ENCODE results near the gene CGNL1.

CGNL1 gene

DNA sequence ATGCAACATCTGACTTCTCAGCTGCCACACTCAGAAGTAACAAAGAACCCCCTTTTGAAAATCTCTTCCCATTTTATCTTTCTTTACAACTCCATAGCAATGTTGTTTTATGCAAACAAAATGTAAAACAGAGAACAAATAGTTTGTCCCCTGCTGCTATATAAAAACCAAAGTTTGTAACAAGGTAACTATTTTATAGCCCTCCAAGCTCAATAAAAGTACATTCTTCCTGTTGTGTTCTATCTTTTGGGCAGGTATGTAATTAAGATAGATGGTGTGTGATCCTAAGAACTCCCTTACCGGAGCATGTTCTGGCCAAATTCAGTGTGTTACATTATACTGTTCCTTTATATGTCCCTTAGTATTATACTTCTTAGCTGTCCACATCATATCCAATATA is 12.6 kb upstream of the CGNL1 start:
- Histone ChIP-seq H3K4me1 (peaks cover 23% of the 10 kb centered on the region), H3K9me3 (no peaks in the 10 kb centered on the region; the same call in 1 of the 2 replicates), H3K4me3 (no peak overlapping the region), H3K27me3 (ENCODE audit: low read depth) (no peaks in the 10 kb centered on the region), H3K36me3 (replicated peaks) (no peaks in the 10 kb centered on the region)
- in situ Hi-C loops (cut with MboI; ENCODE audit: low sequenced_read_pairs) = no loop called here
- no peak for DNase-seq (ENCODE audit: low spot score in 2 of 2)

DNA sequence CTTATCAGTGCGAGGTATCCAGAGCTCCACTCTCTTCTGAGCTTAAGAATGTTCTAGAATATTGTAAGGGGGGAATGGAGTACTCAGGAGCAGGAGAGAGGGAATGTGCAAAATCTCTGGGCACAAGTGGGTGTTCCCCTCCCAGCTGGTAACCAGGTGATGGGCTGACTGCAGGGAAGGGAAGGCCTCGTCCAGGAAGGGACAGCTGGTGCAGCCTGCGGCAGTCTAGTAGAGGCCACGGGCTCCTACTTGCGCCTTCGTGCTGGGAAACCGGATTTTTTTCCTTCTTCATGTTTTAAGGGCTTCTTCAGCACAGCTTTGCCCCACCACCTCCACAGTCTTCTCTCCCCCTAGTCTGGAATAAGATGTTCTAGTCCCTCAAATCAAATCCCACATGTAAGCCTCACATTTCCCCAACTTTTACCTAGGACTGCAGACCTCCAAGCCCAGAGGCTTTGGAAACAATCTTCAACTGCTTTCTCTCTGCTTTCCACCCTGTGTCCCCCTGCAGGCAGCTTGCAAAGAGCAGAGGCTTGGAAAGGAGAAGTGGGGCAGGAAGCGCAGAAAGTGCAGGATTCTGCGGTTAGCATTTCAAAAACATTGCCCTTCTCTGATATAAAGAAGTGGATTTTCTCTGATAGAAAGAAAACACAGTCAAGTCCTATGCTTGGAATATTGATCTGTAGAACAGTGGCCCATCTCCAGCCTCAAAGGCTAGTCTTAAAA is 11.9 kb upstream of the CGNL1 start:
- H3K27me3 ChIP-seq (ENCODE audit: low read depth) = no peaks in the 10 kb centered on the region
- no peak overlapping the region for H3K4me3 ChIP-seq
- peaks cover 23% of the 10 kb centered on the region for H3K4me1 ChIP-seq
- in situ Hi-C loops (cut with MboI; ENCODE audit: low sequenced_read_pairs) = no loop called here
- H3K9me3 ChIP-seq = no peaks in the 10 kb centered on the region; the same call in 1 of the 2 replicates
- DNase-seq (ENCODE audit: low spot score in 2 of 2) = peak; percentile 60 to 66
- H3K36me3 ChIP-seq (replicated peaks) = no peaks in the 10 kb centered on the region

DNA sequence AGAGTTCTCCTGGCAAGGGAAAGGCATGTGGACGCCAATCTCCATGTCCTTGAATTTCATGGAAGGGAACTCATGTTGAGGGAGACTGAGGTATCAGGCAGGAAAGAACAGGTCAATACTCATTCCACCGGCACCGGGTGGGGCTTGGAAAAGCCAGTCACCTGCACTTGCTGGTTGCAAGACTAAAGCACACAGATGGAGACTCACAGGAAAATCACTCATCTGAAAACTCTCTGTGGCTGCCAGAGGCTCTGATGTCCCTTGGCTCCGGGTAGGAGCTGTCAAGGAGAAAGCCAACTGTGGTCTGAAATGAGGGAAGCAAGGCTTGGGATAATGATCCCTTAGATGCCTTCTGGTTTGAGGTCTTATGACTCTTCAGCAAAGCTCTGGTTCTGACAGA is 8.7 kb upstream of the CGNL1 start:
- Histone ChIP-seq H3K9me3 (no peaks in the 10 kb centered on the region; the same call in 1 of the 2 replicates), H3K4me1 (peaks cover 23% of the 10 kb centered on the region), H3K27me3 (ENCODE audit: low read depth) (no peaks in the 10 kb centered on the region), H3K4me3 (no peak overlapping the region), H3K36me3 (replicated peaks) (no peaks in the 10 kb centered on the region)
- in situ Hi-C loops (cut with MboI; ENCODE audit: low sequenced_read_pairs) = no loop called here
- no peak for DNase-seq (ENCODE audit: low spot score in 2 of 2)

DNA sequence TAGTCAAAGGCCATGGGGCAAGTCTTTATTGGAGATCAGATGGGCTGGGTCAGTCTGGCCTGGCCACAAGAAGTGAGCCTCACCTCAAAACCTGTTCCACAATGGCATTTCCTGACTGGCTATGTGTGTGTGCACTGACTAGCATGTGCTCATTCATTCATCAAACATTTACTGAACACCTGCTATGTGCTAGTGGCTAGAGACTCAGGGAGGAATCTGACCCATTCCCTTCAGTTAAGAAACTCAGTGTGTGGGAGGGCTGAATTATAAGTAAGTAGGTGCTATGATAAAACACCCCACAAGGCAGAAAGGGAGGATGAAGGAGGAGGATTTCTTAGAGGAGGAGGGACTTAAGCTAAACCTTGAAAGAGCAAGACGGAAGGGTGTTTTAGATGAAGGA is 5.4 kb upstream of the CGNL1 start:
- H3K27me3 ChIP-seq (ENCODE audit: low read depth) = no peaks in the 10 kb centered on the region
- H3K4me3 ChIP-seq = no peak overlapping the region
- no peaks in the 10 kb centered on the region for H3K36me3 ChIP-seq (replicated peaks)
- peaks cover 1% of the 10 kb centered on the region; the same call in 1 of the 2 replicates for H3K4me1 ChIP-seq
- in situ Hi-C loops (cut with MboI; ENCODE audit: low sequenced_read_pairs) = no loop called here
- no peak for DNase-seq (ENCODE audit: low spot score in 2 of 2)
- H3K9me3 ChIP-seq = no peaks in the 10 kb centered on the region; the same call in 1 of the 2 replicates

DNA sequence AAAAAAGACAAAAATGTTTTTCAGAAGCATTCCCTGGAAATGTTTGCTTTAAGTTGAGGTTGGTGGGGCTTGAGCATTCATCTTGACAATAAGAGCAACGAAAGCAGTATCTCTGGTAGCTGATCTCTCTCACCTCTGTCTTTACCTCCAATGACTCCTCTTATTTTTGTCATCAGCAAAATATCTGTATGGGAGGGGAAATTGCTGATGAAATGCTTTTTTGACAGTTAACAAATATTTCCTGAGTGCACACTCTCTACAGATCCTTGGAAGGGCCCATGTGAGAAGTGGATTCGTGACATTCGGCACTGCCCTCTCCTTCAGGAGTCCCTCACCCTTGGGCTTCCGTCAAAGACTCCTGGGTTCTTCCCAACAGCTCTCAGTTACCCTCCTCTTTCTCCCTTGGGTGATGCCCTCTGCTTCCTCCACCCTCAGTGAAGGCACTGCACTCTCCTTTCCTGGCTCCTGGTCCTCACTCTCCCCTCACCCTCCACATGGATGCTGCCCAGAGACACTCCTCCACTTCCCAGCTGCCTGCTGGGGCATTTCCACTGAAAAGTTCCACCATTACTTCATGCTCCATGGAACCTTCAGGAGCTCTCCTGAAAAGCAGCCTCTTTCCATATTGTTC is 2.9 kb upstream of the CGNL1 start:
- in situ Hi-C loops (cut with MboI; ENCODE audit: low sequenced_read_pairs) = no loop called here
- DNase-seq (ENCODE audit: low spot score in 2 of 2) = no peak
- Histone ChIP-seq H3K4me3 (no peak overlapping the region), H3K36me3 (replicated peaks) (no peaks in the 10 kb centered on the region), H3K9me3 (no peaks in the 10 kb centered on the region), H3K4me1 (peaks cover 10% of the 10 kb centered on the region), H3K27me3 (ENCODE audit: low read depth) (no peaks in the 10 kb centered on the region)

DNA sequence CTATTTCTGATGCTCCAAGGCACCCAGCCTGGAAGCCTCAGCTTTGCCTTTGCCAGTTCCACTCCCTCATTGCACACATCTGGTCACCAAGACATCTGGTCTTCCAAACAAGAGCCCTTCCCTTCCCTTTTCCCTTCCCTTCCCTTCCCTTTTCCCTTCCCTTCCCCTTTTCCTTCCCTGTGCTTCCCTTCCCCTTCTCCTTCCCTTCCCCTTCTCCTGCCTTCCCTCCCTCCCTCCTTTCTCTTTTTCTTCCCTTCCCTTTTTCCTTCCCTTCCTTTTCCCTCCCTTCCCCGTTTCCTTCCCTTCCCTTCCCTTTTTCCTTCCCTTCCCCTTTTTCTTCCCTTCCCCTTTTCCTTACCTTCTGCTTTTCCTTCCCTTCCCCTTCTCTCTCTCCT is 2.4 kb upstream of the CGNL1 start:
- Histone ChIP-seq H3K9me3 (no peaks in the 10 kb centered on the region), H3K27me3 (ENCODE audit: low read depth) (no peaks in the 10 kb centered on the region), H3K4me1 (peaks cover 10% of the 10 kb centered on the region), H3K36me3 (replicated peaks) (no peaks in the 10 kb centered on the region), H3K4me3 (no peak overlapping the region)
- in situ Hi-C loops (cut with MboI; ENCODE audit: low sequenced_read_pairs) = no loop called here
- DNase-seq (ENCODE audit: low spot score in 2 of 2) = no peak

DNA sequence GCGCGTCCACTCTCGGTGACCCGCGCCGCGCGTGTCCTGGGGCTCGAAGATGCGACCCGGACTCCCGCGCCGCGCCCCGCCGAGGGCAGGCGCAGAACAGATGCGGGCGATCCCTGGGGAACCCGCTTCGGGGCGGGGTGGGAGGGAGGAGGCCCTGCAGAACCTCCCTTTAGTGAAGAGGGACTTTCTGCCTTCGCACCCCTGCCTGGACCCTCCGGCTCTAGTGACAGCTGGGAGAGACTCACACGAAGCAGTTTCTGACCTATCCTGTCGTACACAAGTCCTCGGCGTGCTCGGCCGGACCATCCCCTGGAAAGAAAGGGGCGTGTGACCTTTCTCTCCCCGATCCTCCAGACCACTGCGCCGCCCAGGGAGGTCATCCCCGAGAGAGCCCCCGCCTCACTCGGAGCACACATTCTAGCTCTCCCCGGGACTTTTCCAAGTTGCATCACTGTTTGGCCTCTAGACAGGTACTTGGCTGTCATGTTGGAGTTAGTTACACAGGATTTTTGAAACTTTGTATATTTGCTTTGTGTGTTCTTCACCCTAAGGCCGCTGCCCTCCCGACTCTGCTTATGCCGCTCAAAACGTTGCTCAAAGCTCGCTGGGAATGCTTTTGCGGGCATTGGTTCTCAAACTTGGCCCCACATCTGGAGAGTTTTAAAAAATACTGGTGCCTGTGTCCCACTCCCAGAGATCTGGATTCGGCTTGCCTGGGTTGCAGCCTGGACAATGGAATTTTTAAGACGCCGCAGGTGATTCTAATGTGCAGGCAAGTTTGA is 582 bp downstream of the CGNL1 start:
- in situ Hi-C loops (cut with MboI; ENCODE audit: low sequenced_read_pairs) = no loop called here
- peaks cover 16% of the 10 kb centered on the region for H3K4me1 ChIP-seq
- H3K27me3 ChIP-seq (ENCODE audit: low read depth) = no peaks in the 10 kb centered on the region
- H3K4me3 ChIP-seq = peak overlapping the region; percentile 46
- H3K36me3 ChIP-seq (replicated peaks) = no peaks in the 10 kb centered on the region
- no peaks in the 10 kb centered on the region for H3K9me3 ChIP-seq
- DNase-seq (ENCODE audit: low spot score in 2 of 2) = peak in 1 of 2 experiments; percentile 67

DNA sequence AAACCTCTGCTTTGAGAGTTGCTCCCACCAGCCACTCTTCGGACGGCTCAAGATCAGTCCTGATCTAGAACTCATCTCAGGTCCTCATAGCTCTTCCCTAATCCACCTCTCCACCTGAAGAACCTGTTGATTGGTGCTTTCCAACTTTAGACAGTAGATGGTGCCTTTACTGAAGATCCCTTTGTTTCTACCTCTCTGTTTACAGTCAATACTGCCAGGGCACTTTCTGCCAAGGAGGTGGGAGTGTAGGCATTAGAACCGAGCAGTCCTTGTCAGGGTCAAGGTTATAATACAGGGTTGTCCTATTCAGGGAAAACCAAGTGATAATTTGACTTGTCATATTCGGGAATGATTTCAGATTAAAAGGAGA is 1.2 kb downstream of the CGNL1 start:
- peak overlapping the region; percentile 46 for H3K4me3 ChIP-seq
- H3K27me3 ChIP-seq (ENCODE audit: low read depth) = no peaks in the 10 kb centered on the region
- no peaks in the 10 kb centered on the region for H3K36me3 ChIP-seq (replicated peaks)
- peaks cover 22% of the 10 kb centered on the region for H3K4me1 ChIP-seq
- H3K9me3 ChIP-seq = no peaks in the 10 kb centered on the region
- in situ Hi-C loops (cut with MboI; ENCODE audit: low sequenced_read_pairs) = no loop called here
- DNase-seq (ENCODE audit: low spot score in 2 of 2) = no peak

DNA sequence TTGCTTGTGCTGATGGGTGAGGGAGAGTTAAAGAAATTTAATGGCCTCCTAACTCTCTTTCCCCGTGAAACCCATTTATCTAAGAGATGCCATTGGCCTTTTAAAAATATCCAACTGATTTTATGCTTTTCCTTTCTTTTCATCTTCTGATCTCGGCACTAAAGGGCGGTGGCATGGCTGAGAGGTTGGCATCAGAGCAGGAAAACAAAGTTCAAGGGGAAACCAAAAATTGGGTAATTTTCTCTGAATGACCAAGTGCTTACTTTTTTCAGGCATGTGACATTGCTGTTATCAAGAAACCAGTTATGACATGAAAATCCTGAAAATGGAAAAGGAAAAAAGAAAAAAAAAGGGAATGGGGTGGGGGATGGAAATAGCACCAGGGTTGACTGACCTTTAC is 3.2 kb downstream of the CGNL1 start:
- H3K36me3 ChIP-seq (replicated peaks) = no peaks in the 10 kb centered on the region
- no peaks in the 10 kb centered on the region for H3K27me3 ChIP-seq (ENCODE audit: low read depth)
- H3K4me1 ChIP-seq = peaks cover 30% of the 10 kb centered on the region
- no peaks in the 10 kb centered on the region for H3K9me3 ChIP-seq
- in situ Hi-C loops (cut with MboI; ENCODE audit: low sequenced_read_pairs) = no loop called here
- no peak for DNase-seq (ENCODE audit: low spot score in 2 of 2)
- no peak overlapping the region for H3K4me3 ChIP-seq

DNA sequence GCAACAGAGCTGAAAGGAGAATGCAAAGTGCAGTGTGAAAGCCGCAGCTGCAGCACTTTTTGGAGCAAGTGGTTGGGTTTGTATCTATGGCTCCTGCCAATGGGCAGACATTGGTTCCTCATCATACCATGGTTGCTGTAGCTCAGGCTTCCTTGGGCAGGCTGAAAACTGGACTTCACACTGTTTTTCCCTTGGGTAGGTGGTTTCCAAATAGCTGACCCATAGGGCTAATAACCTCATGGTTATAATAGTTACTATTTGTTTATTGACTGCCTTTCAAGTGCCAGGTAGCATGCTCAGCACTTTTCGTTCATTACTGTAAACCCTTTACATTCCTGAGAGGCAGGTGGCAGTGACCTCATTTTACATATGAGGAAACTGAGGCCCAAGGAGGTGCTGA is 4.5 kb downstream of the CGNL1 start:
- Histone ChIP-seq H3K4me3 (no peak overlapping the region), H3K9me3 (no peaks in the 10 kb centered on the region), H3K27me3 (ENCODE audit: low read depth) (no peaks in the 10 kb centered on the region), H3K36me3 (replicated peaks) (no peaks in the 10 kb centered on the region), H3K4me1 (peaks cover 36% of the 10 kb centered on the region)
- in situ Hi-C loops (cut with MboI; ENCODE audit: low sequenced_read_pairs) = no loop called here
- no peak for DNase-seq (ENCODE audit: low spot score in 2 of 2)

DNA sequence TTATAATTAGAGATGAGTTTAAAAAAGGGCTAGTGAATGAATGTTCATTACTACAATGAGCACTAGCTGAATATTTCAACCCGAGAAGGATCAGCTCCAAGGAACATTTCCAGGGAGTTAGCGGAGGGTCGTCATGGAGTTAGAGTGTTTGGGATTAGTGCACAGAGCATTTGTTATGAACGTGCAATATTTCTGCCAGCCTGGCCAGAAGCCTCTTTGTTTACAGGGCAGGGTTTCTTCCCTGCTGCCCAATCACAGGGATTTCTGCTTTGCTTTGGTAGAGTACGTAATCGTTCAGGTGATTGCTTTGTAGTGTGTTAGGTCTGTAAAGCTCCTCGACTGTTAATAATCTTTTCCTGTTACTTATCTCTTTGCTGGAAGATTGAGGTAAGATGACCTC is 5.9 kb downstream of the CGNL1 start:
- H3K9me3 ChIP-seq = no peaks in the 10 kb centered on the region
- in situ Hi-C loops (cut with MboI; ENCODE audit: low sequenced_read_pairs) = no loop called here
- peak; percentile 73 to 74 for DNase-seq (ENCODE audit: low spot score in 2 of 2)
- H3K27me3 ChIP-seq (ENCODE audit: low read depth) = no peaks in the 10 kb centered on the region
- H3K36me3 ChIP-seq (replicated peaks) = no peaks in the 10 kb centered on the region
- no peak overlapping the region for H3K4me3 ChIP-seq
- H3K4me1 ChIP-seq = peaks cover 43% of the 10 kb centered on the region

DNA sequence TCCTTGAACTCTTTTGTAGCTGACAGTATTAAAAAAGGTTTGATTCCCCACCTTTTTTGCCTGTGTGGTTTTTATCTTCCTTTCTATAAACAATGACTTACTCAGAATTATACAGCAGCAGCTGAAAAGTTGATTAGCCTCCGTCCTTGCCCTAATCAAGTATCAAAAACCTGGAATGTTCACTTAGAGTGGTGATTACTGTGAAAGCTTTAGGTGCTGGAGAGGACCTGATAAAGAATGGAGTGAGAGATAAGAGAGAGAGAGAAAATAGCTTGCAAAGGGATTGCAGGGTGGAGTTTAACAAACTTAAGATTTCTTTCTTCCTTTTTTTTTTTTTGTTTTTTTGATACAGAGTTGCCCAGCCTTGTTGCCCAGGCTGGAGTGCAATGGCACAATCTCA is 6.7 kb downstream of the CGNL1 start:
- in situ Hi-C loops (cut with MboI; ENCODE audit: low sequenced_read_pairs) = no loop called here
- Histone ChIP-seq H3K9me3 (no peaks in the 10 kb centered on the region), H3K27me3 (ENCODE audit: low read depth) (no peaks in the 10 kb centered on the region), H3K36me3 (replicated peaks) (no peaks in the 10 kb centered on the region), H3K4me1 (peaks cover 48% of the 10 kb centered on the region), H3K4me3 (no peak overlapping the region)
- DNase-seq (ENCODE audit: low spot score in 2 of 2) = no peak

DNA sequence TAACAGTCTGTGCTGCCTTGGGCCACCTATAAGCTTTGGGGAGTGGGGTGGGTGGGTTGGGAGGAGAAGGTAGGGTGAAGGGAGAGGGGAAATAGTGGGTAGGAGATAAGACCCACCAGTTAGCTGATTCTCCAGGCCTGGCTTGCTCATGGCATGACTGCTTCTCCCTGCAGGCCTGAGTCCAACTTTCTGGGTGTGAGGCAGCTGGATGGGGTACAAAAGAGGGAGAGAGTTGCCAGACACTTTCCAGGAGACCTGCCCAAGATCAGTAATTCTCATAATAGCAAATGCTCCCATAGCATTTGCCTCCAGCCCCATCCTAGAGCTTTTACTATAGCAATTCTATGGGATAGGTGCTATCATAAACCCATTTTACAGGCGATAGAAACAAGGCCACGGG is 7.7 kb downstream of the CGNL1 start:
- H3K4me3 ChIP-seq = no peak overlapping the region
- in situ Hi-C loops (cut with MboI; ENCODE audit: low sequenced_read_pairs) = no loop called here
- peaks cover 55% of the 10 kb centered on the region for H3K4me1 ChIP-seq
- no peak for DNase-seq (ENCODE audit: low spot score in 2 of 2)
- H3K36me3 ChIP-seq (replicated peaks) = no peaks in the 10 kb centered on the region
- no peaks in the 10 kb centered on the region for H3K9me3 ChIP-seq
- no peaks in the 10 kb centered on the region for H3K27me3 ChIP-seq (ENCODE audit: low read depth)

DNA sequence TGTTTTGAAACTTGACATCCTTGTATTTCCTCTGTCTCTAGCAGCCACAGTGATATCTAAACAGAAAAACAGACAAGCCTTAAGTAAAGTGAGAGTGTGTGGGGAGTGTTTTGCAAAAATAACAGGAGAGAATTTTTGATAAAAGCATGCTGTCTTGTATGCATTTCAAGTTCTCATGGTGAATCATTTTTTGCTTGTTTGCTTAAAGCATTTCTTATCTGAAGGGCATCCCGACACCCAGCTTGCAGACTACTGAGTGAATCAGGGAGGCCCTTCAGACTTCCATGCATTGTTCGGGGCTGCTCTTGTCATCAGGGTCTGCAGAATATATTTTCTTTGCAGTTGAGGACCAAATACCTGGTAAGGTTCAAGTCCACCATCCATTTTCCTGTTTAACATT is 8.5 kb downstream of the CGNL1 start:
- no peaks in the 10 kb centered on the region for H3K27me3 ChIP-seq (ENCODE audit: low read depth)
- in situ Hi-C loops (cut with MboI; ENCODE audit: low sequenced_read_pairs) = no loop called here
- H3K4me3 ChIP-seq = no peak overlapping the region
- no peak for DNase-seq (ENCODE audit: low spot score in 2 of 2)
- H3K36me3 ChIP-seq (replicated peaks) = no peaks in the 10 kb centered on the region
- no peaks in the 10 kb centered on the region for H3K9me3 ChIP-seq
- peaks cover 51% of the 10 kb centered on the region for H3K4me1 ChIP-seq
